ENCODE measurements around the gene MGAT4B. TPM values are rescaled to one million over a fixed set of nuclear protein-coding genes. Genes with fewer than 3 reads are reported as not detected.
A peak's percentile ranks its signal among the peaks of the same experiment; 100 is the strongest.

The MGAT4B gene
- total RNA-seq, 1 donor from 2014 or later: 198 TPM

- peak within 1 kb of the TSS; percentile 97 for H3K27ac Mint-ChIP-seq (ENCODE audit: unreplicated experiment)
- no peak for TF ChIP-seq CTCF (IDR thresholded peaks at IDR 0.05)
- H3K4me1 Mint-ChIP-seq (ENCODE audit: unreplicated experiment): peaks cover 59% of the 10 kb centered on the region
- peak; percentile 93 for DNase-seq (ENCODE audit: extremely low spot score, unreplicated experiment)
- H3K36me3 Mint-ChIP-seq (ENCODE audit: unreplicated experiment): peaks cover 25% of the 10 kb centered on the region
- H3K27me3 Mint-ChIP-seq (ENCODE audit: unreplicated experiment): no peaks in the 10 kb centered on the region
- peak within 1 kb of the TSS; percentile 93 for H3K4me3 Mint-ChIP-seq (ENCODE audit: unreplicated experiment)
- no peaks in the 10 kb centered on the region for H3K9me3 Mint-ChIP-seq (ENCODE audit: unreplicated experiment)
Measured at GRCh38 chr5:179820483-179821297, 14.0 kb upstream of the MGAT4B start, which contains the start of gene SQSTM1. TSS of gene SQSTM1 (plus strand) at chr5:179820905. CDS start at chr5:179820937, 32 bp downstream.

GRCh38 chr5:179820127-179820482, 13.4 kb upstream of the MGAT4B start:
- TF ChIP-seq CTCF (IDR thresholded peaks at IDR 0.05): no peak
- Mint-ChIP-seq H3K27me3 (ENCODE audit: unreplicated experiment) (no peaks in the 10 kb centered on the region), H3K9me3 (ENCODE audit: unreplicated experiment) (no peaks in the 10 kb centered on the region), H3K4me1 (ENCODE audit: unreplicated experiment) (peaks cover 55% of the 10 kb centered on the region), H3K36me3 (ENCODE audit: unreplicated experiment) (peaks cover 21% of the 10 kb centered on the region), H3K4me3 (ENCODE audit: unreplicated experiment) (peak overlapping the region; percentile 79), H3K27ac (ENCODE audit: unreplicated experiment) (peak overlapping the region; percentile 96)
- DNase-seq (ENCODE audit: extremely low spot score, unreplicated experiment): no peak

- DNase-seq (ENCODE audit: extremely low spot score, unreplicated experiment): peak; percentile 91
- peak overlapping the region; percentile 79 for H3K4me3 Mint-ChIP-seq (ENCODE audit: unreplicated experiment)
- H3K9me3 Mint-ChIP-seq (ENCODE audit: unreplicated experiment): no peaks in the 10 kb centered on the region
- TF ChIP-seq CTCF (IDR thresholded peaks at IDR 0.05): no peak
- H3K27me3 Mint-ChIP-seq (ENCODE audit: unreplicated experiment): no peaks in the 10 kb centered on the region
- peaks cover 16% of the 10 kb centered on the region for H3K36me3 Mint-ChIP-seq (ENCODE audit: unreplicated experiment)
- H3K27ac Mint-ChIP-seq (ENCODE audit: unreplicated experiment): peak overlapping the region; percentile 96
- peaks cover 49% of the 10 kb centered on the region for H3K4me1 Mint-ChIP-seq (ENCODE audit: unreplicated experiment)
Measured at GRCh38 chr5:179819296-179820126, 12.8 kb upstream of the MGAT4B start.

- TF ChIP-seq CTCF (IDR thresholded peaks at IDR 0.05): no peak
- Mint-ChIP-seq H3K4me1 (ENCODE audit: unreplicated experiment) (peaks cover 48% of the 10 kb centered on the region), H3K9me3 (ENCODE audit: unreplicated experiment) (no peaks in the 10 kb centered on the region), H3K27me3 (ENCODE audit: unreplicated experiment) (no peaks in the 10 kb centered on the region), H3K36me3 (ENCODE audit: unreplicated experiment) (peaks cover 13% of the 10 kb centered on the region), H3K27ac (ENCODE audit: unreplicated experiment) (peak overlapping the region; percentile 96), H3K4me3 (ENCODE audit: unreplicated experiment) (peak overlapping the region; percentile 67)
- DNase-seq (ENCODE audit: extremely low spot score, unreplicated experiment): peak; percentile 94
Measured at GRCh38 chr5:179818746-179819295, 12.2 kb upstream of the MGAT4B start.

Data from osteocyte (in vitro differentiated cells).